ENCODE measurements around the gene BANP. TPM values are rescaled to one million over a fixed set of nuclear protein-coding genes. Genes with fewer than 3 reads are reported as not detected.
"Not testable (repeated sequence)": the region's sequence is repeated elsewhere in the genome, so short reads cannot be mapped to it uniquely, and the experiment has no call there.

The BANP gene
- total RNA-seq, 5 donors from 2014 or later (not counting 1 experiment from before 2014, with no cell fraction given), result 57.1 to 81.9 (median 69.4) TPM

GRCh38 chr16:88045361-88045760 is 94.1 kb downstream of the BANP start:
- H3K27ac Mint-ChIP-seq, result peak overlapping the region in 1 of 2 donors; percentile 11
- CTCF ChIA-PET; H3K4me3 Mint-ChIP-seq; H3K27ac ChIP-seq (ENCODE audit: low read length); POLR2A ChIA-PET; DNase-seq; H3K27me3 Mint-ChIP-seq; H3K27me3 ChIP-seq (replicated peaks in 1 of 2; ENCODE audit: control insufficient read depth in 2 of 2, extremely low read depth in 1 of 2, insufficient read depth in 2 of 2, low read length in 1 of 2); H3K9me3 Mint-ChIP-seq; ATAC-seq (replicated peaks in 1 of 4); H3K4me1 ChIP-seq (ENCODE audit: control insufficient read depth in 1 of 2, extremely low read depth in 1 of 2, insufficient read depth in 2 of 2, low read length in 2 of 2); H3K4me3 ChIP-seq (ENCODE audit: control insufficient read depth in 1 of 2, extremely low read depth in 1 of 2, low read length in 1 of 2); H3K9me3 ChIP-seq: not testable (repeated sequence)
- peaks cover 47% of the 10 kb centered on the region for H3K36me3 Mint-ChIP-seq
- 89% methylated on average over 6 of the region's 11 CpGs for WGBS (ENCODE audit: insufficient coverage)
- peaks cover 0 to 15% (median 0%) of the 10 kb centered on the region in 3 donors for H3K4me1 Mint-ChIP-seq
- peaks cover 4 to 39% of the 10 kb centered on the region in 2 donors for H3K36me3 ChIP-seq (ENCODE audit: control insufficient read depth in 2 of 2, extremely low read depth in 1 of 2, insufficient read depth in 1 of 2, low read length in 1 of 2)

GRCh38 chr16:88045820-88046303 is 94.6 kb downstream of the BANP start:
- Mint-ChIP-seq H3K9me3 (no peaks in the 10 kb centered on the region), H3K4me1 (peaks cover 0 to 15% (median 0%) of the 10 kb centered on the region in 3 donors), H3K27me3 (no peaks in the 10 kb centered on the region), H3K27ac (peak overlapping the region in 1 of 2 donors; percentile 49), H3K36me3 (peaks cover 47% of the 10 kb centered on the region), H3K4me3 (no peak overlapping the region)
- ChIA-PET POLR2A (no interaction called here), CTCF (no interaction called here)
- ATAC-seq (replicated peaks in 1 of 4) (peak in 2 of 4 experiments; percentile 42 to 44), DNase-seq (peak in 5 of 35 experiments; percentile 10 to 61 (median 15))
- Histone ChIP-seq H3K27ac (ENCODE audit: low read length) (no peak overlapping the region), H3K36me3 (ENCODE audit: control insufficient read depth in 2 of 2, extremely low read depth in 1 of 2, insufficient read depth in 1 of 2, low read length in 1 of 2) (peaks cover 4 to 43% of the 10 kb centered on the region in 2 donors), H3K9me3 (no peaks in the 10 kb centered on the region), H3K27me3 (replicated peaks in 1 of 2; ENCODE audit: control insufficient read depth in 2 of 2, extremely low read depth in 1 of 2, insufficient read depth in 2 of 2, low read length in 1 of 2) (no peaks in the 10 kb centered on the region), H3K4me3 (ENCODE audit: control insufficient read depth in 1 of 2, extremely low read depth in 1 of 2, low read length in 1 of 2) (no peak overlapping the region), H3K4me1 (ENCODE audit: control insufficient read depth in 1 of 2, extremely low read depth in 1 of 2, insufficient read depth in 2 of 2, low read length in 2 of 2) (no peaks in the 10 kb centered on the region)
- WGBS (ENCODE audit: insufficient coverage), result 84% methylated on average over 18 of the region's 18 CpGs

- no peak overlapping the region for H3K27ac ChIP-seq (ENCODE audit: low read length)
- ATAC-seq (replicated peaks in 1 of 4) (no peak), DNase-seq (no peak)
- no peaks in the 10 kb centered on the region for H3K9me3 Mint-ChIP-seq
- H3K36me3 ChIP-seq (ENCODE audit: control insufficient read depth in 2 of 2, extremely low read depth in 1 of 2, insufficient read depth in 1 of 2, low read length in 1 of 2), result peaks cover 6 to 43% of the 10 kb centered on the region in 2 donors
- no peaks in the 10 kb centered on the region for H3K27me3 ChIP-seq (replicated peaks in 1 of 2; ENCODE audit: control insufficient read depth in 2 of 2, extremely low read depth in 1 of 2, insufficient read depth in 2 of 2, low read length in 1 of 2)
- no peak overlapping the region for H3K4me3 ChIP-seq (ENCODE audit: control insufficient read depth in 1 of 2, extremely low read depth in 1 of 2, low read length in 1 of 2)
- WGBS (ENCODE audit: insufficient coverage), result 93% methylated on average over 2 of the region's 3 CpGs
- H3K27ac Mint-ChIP-seq, result no peak overlapping the region
- ChIA-PET POLR2A (no interaction called here), CTCF (no interaction called here)
- no peaks in the 10 kb centered on the region for H3K27me3 Mint-ChIP-seq
- no peaks in the 10 kb centered on the region for H3K9me3 ChIP-seq
- H3K4me1 ChIP-seq (ENCODE audit: control insufficient read depth in 1 of 2, extremely low read depth in 1 of 2, insufficient read depth in 2 of 2, low read length in 2 of 2), result no peaks in the 10 kb centered on the region
- peaks cover 50% of the 10 kb centered on the region for H3K36me3 Mint-ChIP-seq
- peaks cover 0 to 11% (median 0%) of the 10 kb centered on the region in 3 donors for H3K4me1 Mint-ChIP-seq
- H3K4me3 Mint-ChIP-seq, result no peak overlapping the region
These were observed 96.2 kb downstream of the BANP start for GRCh38 chr16:88047462-88047861.

GRCh38 chr16:88048985-88049384 is 97.8 kb downstream of the BANP start:
- Mint-ChIP-seq H3K27ac (no peak overlapping the region), H3K27me3 (no peaks in the 10 kb centered on the region), H3K9me3 (no peaks in the 10 kb centered on the region), H3K36me3 (peaks cover 46% of the 10 kb centered on the region), H3K4me3 (no peak overlapping the region), H3K4me1 (peaks cover 0 to 7% (median 0%) of the 10 kb centered on the region in 3 donors)
- no peaks in the 10 kb centered on the region for H3K4me1 ChIP-seq (ENCODE audit: control insufficient read depth in 1 of 2, extremely low read depth in 1 of 2, insufficient read depth in 2 of 2, low read length in 2 of 2)
- H3K27ac ChIP-seq (ENCODE audit: low read length), result no peak overlapping the region
- ATAC-seq (replicated peaks in 1 of 4), result no peak
- H3K36me3 ChIP-seq (ENCODE audit: control insufficient read depth in 2 of 2, extremely low read depth in 1 of 2, insufficient read depth in 1 of 2, low read length in 1 of 2), result peaks cover 6 to 43% of the 10 kb centered on the region in 2 donors
- 93% methylated on average over 10 of the region's 15 CpGs for WGBS (ENCODE audit: insufficient coverage)
- ChIA-PET POLR2A (no interaction called here), CTCF (no interaction called here)
- no peak overlapping the region for H3K4me3 ChIP-seq (ENCODE audit: control insufficient read depth in 1 of 2, extremely low read depth in 1 of 2, low read length in 1 of 2)
- no peaks in the 10 kb centered on the region for H3K27me3 ChIP-seq (replicated peaks in 1 of 2; ENCODE audit: control insufficient read depth in 2 of 2, extremely low read depth in 1 of 2, insufficient read depth in 2 of 2, low read length in 1 of 2)
- DNase-seq, result no peak
- H3K9me3 ChIP-seq, result no peaks in the 10 kb centered on the region

- no peak overlapping the region for H3K4me3 Mint-ChIP-seq
- no peak for ATAC-seq (replicated peaks in 1 of 4)
- ChIA-PET POLR2A (no interaction called here), CTCF (no interaction called here)
- Histone ChIP-seq H3K4me3 (ENCODE audit: control insufficient read depth in 1 of 2, extremely low read depth in 1 of 2, low read length in 1 of 2) (no peak overlapping the region), H3K36me3 (ENCODE audit: control insufficient read depth in 2 of 2, extremely low read depth in 1 of 2, insufficient read depth in 1 of 2, low read length in 1 of 2) (peaks cover 10 to 41% of the 10 kb centered on the region in 2 donors), H3K4me1 (ENCODE audit: control insufficient read depth in 1 of 2, extremely low read depth in 1 of 2, insufficient read depth in 2 of 2, low read length in 2 of 2) (no peaks in the 10 kb centered on the region), H3K9me3 (no peaks in the 10 kb centered on the region), H3K27me3 (replicated peaks in 1 of 2; ENCODE audit: control insufficient read depth in 2 of 2, extremely low read depth in 1 of 2, insufficient read depth in 2 of 2, low read length in 1 of 2) (no peaks in the 10 kb centered on the region), H3K27ac (ENCODE audit: low read length) (no peak overlapping the region)
- peaks cover 0 to 7% (median 0%) of the 10 kb centered on the region in 3 donors for H3K4me1 Mint-ChIP-seq
- H3K27me3 Mint-ChIP-seq, result no peaks in the 10 kb centered on the region
- H3K36me3 Mint-ChIP-seq, result peaks cover 46% of the 10 kb centered on the region
- DNase-seq, result no peak
- WGBS (ENCODE audit: insufficient coverage), result over 99% methylated on average over 14 of the region's 25 CpGs
- H3K9me3 Mint-ChIP-seq, result no peaks in the 10 kb centered on the region
- H3K27ac Mint-ChIP-seq, result no peak overlapping the region
These were observed 98.6 kb downstream of the BANP start for GRCh38 chr16:88049561-88050545.

GRCh38 chr16:88050952-88051660 is 99.9 kb downstream of the BANP start:
- no peak for ATAC-seq (replicated peaks in 1 of 4)
- no peaks in the 10 kb centered on the region for H3K9me3 ChIP-seq
- no peaks in the 10 kb centered on the region for H3K27me3 ChIP-seq (replicated peaks in 1 of 2; ENCODE audit: control insufficient read depth in 2 of 2, extremely low read depth in 1 of 2, insufficient read depth in 2 of 2, low read length in 1 of 2)
- Mint-ChIP-seq H3K4me1 (peaks cover 0 to 5% (median 0%) of the 10 kb centered on the region in 3 donors), H3K27me3 (no peaks in the 10 kb centered on the region), H3K4me3 (no peak overlapping the region), H3K36me3 (peaks cover 40% of the 10 kb centered on the region), H3K27ac (no peak overlapping the region), H3K9me3 (no peaks in the 10 kb centered on the region)
- H3K36me3 ChIP-seq (ENCODE audit: control insufficient read depth in 2 of 2, extremely low read depth in 1 of 2, insufficient read depth in 1 of 2, low read length in 1 of 2), result peaks cover 8 to 33% of the 10 kb centered on the region in 2 donors
- ChIA-PET CTCF (no interaction called here), POLR2A (no interaction called here)
- no peak overlapping the region for H3K27ac ChIP-seq (ENCODE audit: low read length)
- no peak for DNase-seq
- no peak overlapping the region for H3K4me3 ChIP-seq (ENCODE audit: control insufficient read depth in 1 of 2, extremely low read depth in 1 of 2, low read length in 1 of 2)
- 98% methylated on average over 21 of the region's 22 CpGs for WGBS (ENCODE audit: insufficient coverage)
- no peaks in the 10 kb centered on the region for H3K4me1 ChIP-seq (ENCODE audit: control insufficient read depth in 1 of 2, extremely low read depth in 1 of 2, insufficient read depth in 2 of 2, low read length in 2 of 2)
